ENCODE results near the gene ZBTB17.

DNA sequence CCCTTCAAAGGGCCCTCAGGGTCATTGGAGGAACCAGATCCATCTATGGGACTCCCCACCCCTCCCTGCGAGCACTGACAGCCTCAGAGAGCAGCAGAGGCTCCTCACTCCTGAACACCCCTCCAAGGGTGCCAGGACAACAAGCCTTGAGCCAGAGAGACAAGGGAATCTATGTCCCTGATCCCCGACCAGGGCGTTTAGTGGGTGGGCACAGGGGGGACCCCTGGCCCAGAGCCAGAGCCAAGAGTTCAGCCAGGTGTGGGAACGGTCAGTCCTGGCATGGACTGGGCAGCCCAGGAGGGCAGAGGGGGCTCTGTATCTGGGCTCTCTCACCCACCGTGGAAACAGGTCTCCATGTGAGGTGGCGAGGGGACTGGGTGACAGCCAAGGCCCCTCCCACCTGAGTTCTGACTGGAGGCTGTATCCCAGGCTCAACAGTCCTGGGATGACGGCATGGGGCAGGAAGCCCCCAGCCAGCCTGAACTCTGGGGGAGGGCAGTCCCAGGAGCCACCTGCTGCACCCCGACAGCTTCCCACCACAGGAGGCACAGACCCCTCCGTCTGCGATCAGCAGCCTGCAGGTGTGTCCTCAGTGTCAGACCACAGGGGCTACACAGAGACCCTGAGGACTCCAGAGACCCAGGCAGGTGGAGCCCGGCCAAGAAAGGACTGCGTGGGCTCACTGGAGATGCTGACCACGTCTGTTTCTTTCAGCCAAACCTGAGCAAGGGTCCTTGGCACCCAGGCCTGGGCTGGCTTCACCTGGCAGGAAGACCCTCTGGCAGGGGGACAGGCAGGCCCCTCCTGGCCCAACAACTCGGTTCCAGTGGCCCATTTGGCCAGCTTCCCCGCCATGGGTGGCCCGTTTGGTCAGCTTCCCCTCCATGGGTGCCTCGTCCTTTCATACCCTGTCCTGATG lies 16.9 kb upstream of the ZBTB17 start:
- TF ChIP-seq, protein P1, sequence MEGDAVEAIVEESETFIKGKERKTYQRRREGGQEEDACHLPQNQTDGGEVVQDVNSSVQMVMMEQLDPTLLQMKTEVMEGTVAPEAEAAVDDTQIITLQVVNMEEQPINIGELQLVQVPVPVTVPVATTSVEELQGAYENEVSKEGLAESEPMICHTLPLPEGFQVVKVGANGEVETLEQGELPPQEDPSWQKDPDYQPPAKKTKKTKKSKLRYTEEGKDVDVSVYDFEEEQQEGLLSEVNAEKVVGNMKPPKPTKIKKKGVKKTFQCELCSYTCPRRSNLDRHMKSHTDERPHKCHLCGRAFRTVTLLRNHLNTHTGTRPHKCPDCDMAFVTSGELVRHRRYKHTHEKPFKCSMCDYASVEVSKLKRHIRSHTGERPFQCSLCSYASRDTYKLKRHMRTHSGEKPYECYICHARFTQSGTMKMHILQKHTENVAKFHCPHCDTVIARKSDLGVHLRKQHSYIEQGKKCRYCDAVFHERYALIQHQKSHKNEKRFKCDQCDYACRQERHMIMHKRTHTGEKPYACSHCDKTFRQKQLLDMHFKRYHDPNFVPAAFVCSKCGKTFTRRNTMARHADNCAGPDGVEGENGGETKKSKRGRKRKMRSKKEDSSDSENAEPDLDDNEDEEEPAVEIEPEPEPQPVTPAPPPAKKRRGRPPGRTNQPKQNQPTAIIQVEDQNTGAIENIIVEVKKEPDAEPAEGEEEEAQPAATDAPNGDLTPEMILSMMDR (conservative IDR thresholded peaks at IDR 0.05; ENCODE audit: low read depth, low read length): no peak
- TF ChIP-seq EZH2 (IDR thresholded peaks at IDR 0.05; ENCODE audit: low read length, unreplicated experiment): no peak

Data from PC-3 (cell line).